GM18858 (cell line): Measurements from ENCODE around the gene DCP1A.

Experiments used
- ATAC-seq: cut with Tn5 transposase; IDR thresholded peaks from one replicate; pipeline ENCODE4 v1.9.1; 2021; ENCODE audit not compliant: unreplicated experiment

DCP1A gene

GRCh38 chr3:53250453-53250852, 96.9 kb downstream of the DCP1A start:
- no peak for ATAC-seq

GRCh38 chr3:53248161-53248560, 99.2 kb downstream of the DCP1A start:
- no peak for ATAC-seq

GRCh38 chr3:53247619-53248018, 99.7 kb downstream of the DCP1A start:
- ATAC-seq, result no peak

- ATAC-seq, result no peak
These were observed 103.1 kb downstream of the DCP1A start for GRCh38 chr3:53244271-53244670.

GRCh38 chr3:53243785-53244184, 103.6 kb downstream of the DCP1A start:
- ATAC-seq, result no peak

- no peak for ATAC-seq
These were observed 104.2 kb downstream of the DCP1A start for GRCh38 chr3:53243165-53243564.

- no peak for ATAC-seq
These were observed 104.7 kb downstream of the DCP1A start for GRCh38 chr3:53242642-53243041.

GRCh38 chr3:53242155-53242554, 105.2 kb downstream of the DCP1A start:
- ATAC-seq, result no peak

GRCh38 chr3:53240989-53241972, 106.1 kb downstream of the DCP1A start:
- ATAC-seq, result no peak

- no peak for ATAC-seq
These were observed 107.5 kb downstream of the DCP1A start for GRCh38 chr3:53239800-53240199.

GRCh38 chr3:53238886-53239285, 108.5 kb downstream of the DCP1A start:
- no peak for ATAC-seq

GRCh38 chr3:53238051-53238850, 109.1 kb downstream of the DCP1A start:
- no peak for ATAC-seq

GRCh38 chr3:53236112-53236841, 111.1 kb downstream of the DCP1A start:
- ATAC-seq, result no peak

GRCh38 chr3:53235545-53235944, 111.8 kb downstream of the DCP1A start:
- no peak for ATAC-seq

- ATAC-seq, result no peak
These were observed 112.5 kb downstream of the DCP1A start for GRCh38 chr3:53234841-53235232.

- no peak for ATAC-seq
These were observed 113.1 kb downstream of the DCP1A start for GRCh38 chr3:53234130-53234840.
